ENCODE data around the gene ACTR6.

DNA sequence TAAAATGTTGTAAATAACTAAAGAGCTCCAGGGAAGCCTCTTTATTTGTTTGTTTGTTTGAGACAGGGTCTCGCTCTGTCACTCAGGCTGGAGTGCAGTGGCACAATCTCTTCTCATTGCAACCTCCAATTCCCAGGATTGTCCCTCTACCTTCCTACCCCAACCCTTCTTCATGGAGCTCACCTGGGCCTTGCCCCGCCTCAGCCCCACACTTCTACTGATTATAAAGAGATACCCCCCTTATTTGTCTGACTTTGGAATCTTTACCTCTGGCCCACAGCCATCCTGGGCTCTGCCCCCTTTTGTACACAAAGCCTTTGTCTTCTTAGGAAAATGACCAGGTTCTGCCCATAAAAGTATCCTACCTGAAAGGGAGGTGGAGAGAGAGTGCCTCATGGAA, 48.8 kb upstream of the ACTR6 start:
- no peak for TF ChIP-seq EZH2 (IDR thresholded peaks at IDR 0.05; ENCODE audit: low read depth)
- TF ChIP-seq, protein P1, sequence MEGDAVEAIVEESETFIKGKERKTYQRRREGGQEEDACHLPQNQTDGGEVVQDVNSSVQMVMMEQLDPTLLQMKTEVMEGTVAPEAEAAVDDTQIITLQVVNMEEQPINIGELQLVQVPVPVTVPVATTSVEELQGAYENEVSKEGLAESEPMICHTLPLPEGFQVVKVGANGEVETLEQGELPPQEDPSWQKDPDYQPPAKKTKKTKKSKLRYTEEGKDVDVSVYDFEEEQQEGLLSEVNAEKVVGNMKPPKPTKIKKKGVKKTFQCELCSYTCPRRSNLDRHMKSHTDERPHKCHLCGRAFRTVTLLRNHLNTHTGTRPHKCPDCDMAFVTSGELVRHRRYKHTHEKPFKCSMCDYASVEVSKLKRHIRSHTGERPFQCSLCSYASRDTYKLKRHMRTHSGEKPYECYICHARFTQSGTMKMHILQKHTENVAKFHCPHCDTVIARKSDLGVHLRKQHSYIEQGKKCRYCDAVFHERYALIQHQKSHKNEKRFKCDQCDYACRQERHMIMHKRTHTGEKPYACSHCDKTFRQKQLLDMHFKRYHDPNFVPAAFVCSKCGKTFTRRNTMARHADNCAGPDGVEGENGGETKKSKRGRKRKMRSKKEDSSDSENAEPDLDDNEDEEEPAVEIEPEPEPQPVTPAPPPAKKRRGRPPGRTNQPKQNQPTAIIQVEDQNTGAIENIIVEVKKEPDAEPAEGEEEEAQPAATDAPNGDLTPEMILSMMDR (conservative IDR thresholded peaks at IDR 0.05) = no peak
